GM18499 (cell line): Measurements from ENCODE around the gene SINHCAF.
"Not testable (repeated sequence)": the region's sequence is repeated elsewhere in the genome, so short reads cannot be mapped to it uniquely, and the experiment has no call there.

Experiments used
- ATAC-seq: cut with Tn5 transposase; IDR thresholded peaks from one replicate; pipeline ENCODE4 v1.9.1; 2021; ENCODE audit warnings: moderate number of reproducible peaks; ENCODE audit not compliant: insufficient read depth, unreplicated experiment

The SINHCAF gene

GRCh38 chr12:31325877-31326631 lies at the start of gene SINHCAF:
SINHCAF (minus strand) TSS chr12:31326150; CDS start chr12:31298204, 27,946 bp downstream.
- ATAC-seq, result peak; percentile 33

GRCh38 chr12:31375422-31375821 lies 49.5 kb upstream of the SINHCAF start:
- not testable (repeated sequence) for ATAC-seq

- ATAC-seq, result no peak
Observed at GRCh38 chr12:31371256-31371620, 45.3 kb upstream of the SINHCAF start.

- ATAC-seq, result no peak
Observed at GRCh38 chr12:31370531-31371255, 44.7 kb upstream of the SINHCAF start.

- no peak for ATAC-seq
Observed at GRCh38 chr12:31369712-31370521, 44.0 kb upstream of the SINHCAF start.

- ATAC-seq, result no peak
Observed at GRCh38 chr12:31368666-31369361, 42.9 kb upstream of the SINHCAF start.

GRCh38 chr12:31366104-31366621 lies 40.2 kb upstream of the SINHCAF start:
- no peak for ATAC-seq

- no peak for ATAC-seq
Observed at GRCh38 chr12:31363831-31364230, 37.9 kb upstream of the SINHCAF start.

GRCh38 chr12:31363416-31363809 lies 37.5 kb upstream of the SINHCAF start:
- ATAC-seq, result no peak

- peak; percentile 52 for ATAC-seq
Observed at GRCh38 chr12:31362759-31363415, 36.9 kb upstream of the SINHCAF start.

- ATAC-seq, result peak; percentile 43
Observed at GRCh38 chr12:31362115-31362758, 36.3 kb upstream of the SINHCAF start.

GRCh38 chr12:31361730-31362114 lies 35.8 kb upstream of the SINHCAF start:
- ATAC-seq, result no peak

GRCh38 chr12:31355747-31356107 lies 29.8 kb upstream of the SINHCAF start:
- no peak for ATAC-seq

- ATAC-seq, result no peak
Observed at GRCh38 chr12:31353750-31354708, 28.1 kb upstream of the SINHCAF start.

- ATAC-seq, result no peak
Observed at GRCh38 chr12:31346267-31346666, 20.3 kb upstream of the SINHCAF start.

GRCh38 chr12:31343139-31343538 lies 17.2 kb upstream of the SINHCAF start:
- ATAC-seq, result no peak

- no peak for ATAC-seq
Observed at GRCh38 chr12:31342286-31342685, 16.3 kb upstream of the SINHCAF start.
